Mucosa of stomach (tissue), 1 donor: Measurements from ENCODE around the gene GGT7.
"Not testable (repeated sequence)": the region's sequence is repeated elsewhere in the genome, so short reads cannot be mapped to it uniquely, and the experiment has no call there.

Experiments used
- H3K27me3 ChIP-seq: one replicate; pipeline ENCODE4 v1.7.0; 2013; ENCODE audit warnings: mild to moderate bottlenecking, low read length; ENCODE audit not compliant: control insufficient read depth, insufficient read depth
- H3K36me3 ChIP-seq: one replicate; pipeline ENCODE4 v1.7.0; 2013; ENCODE audit warnings: low read length; ENCODE audit not compliant: control insufficient read depth, insufficient read depth
- H3K4me1 ChIP-seq: one replicate; pipeline ENCODE4 v1.7.0; 2013; ENCODE audit warnings: mild to moderate bottlenecking, low read length; ENCODE audit not compliant: control insufficient read depth, insufficient read depth
- H3K4me3 ChIP-seq: one replicate; pipeline ENCODE4 v1.7.0; 2013; ENCODE audit warnings: low read length
- H3K9ac ChIP-seq: one replicate; pipeline ENCODE4 v1.7.0; 2013; ENCODE audit warnings: mild to moderate bottlenecking, low read length, moderate library complexity
- H3K9me3 ChIP-seq: one replicate; pipeline ENCODE4 v1.7.0; 2013; ENCODE audit warnings: mild to moderate bottlenecking, low read length, moderate library complexity; ENCODE audit not compliant: control insufficient read depth
- donor health status: Pancreatic carcinoma.

Gene GGT7

GRCh38 chr20:34895465-34895864, 22.8 kb upstream of the GGT7 start:
- no peak overlapping the region for H3K4me3 ChIP-seq
- H3K36me3 ChIP-seq = no peaks in the 10 kb centered on the region
- no peak overlapping the region for H3K9ac ChIP-seq
- no peaks in the 10 kb centered on the region for H3K9me3 ChIP-seq
- H3K4me1 ChIP-seq = peaks cover 17% of the 10 kb centered on the region
- no peaks in the 10 kb centered on the region for H3K27me3 ChIP-seq

- Histone ChIP-seq H3K9ac (no peak overlapping the region), H3K36me3 (no peaks in the 10 kb centered on the region), H3K4me1 (peaks cover 24% of the 10 kb centered on the region), H3K4me3 (no peak overlapping the region), H3K9me3 (no peaks in the 10 kb centered on the region), H3K27me3 (no peaks in the 10 kb centered on the region)
These were observed 22.1 kb upstream of the GGT7 start for GRCh38 chr20:34894723-34895122.

- H3K9me3 ChIP-seq = no peaks in the 10 kb centered on the region
- H3K4me1 ChIP-seq = peaks cover 32% of the 10 kb centered on the region
- H3K36me3 ChIP-seq = no peaks in the 10 kb centered on the region
- no peak overlapping the region for H3K9ac ChIP-seq
- no peaks in the 10 kb centered on the region for H3K27me3 ChIP-seq
- no peak overlapping the region for H3K4me3 ChIP-seq
These were observed 20.0 kb upstream of the GGT7 start for GRCh38 chr20:34892671-34893070.

- Histone ChIP-seq H3K36me3 (no peaks in the 10 kb centered on the region), H3K4me1 (peaks cover 32% of the 10 kb centered on the region), H3K27me3 (no peaks in the 10 kb centered on the region), H3K9ac (no peak overlapping the region), H3K9me3 (no peaks in the 10 kb centered on the region), H3K4me3 (no peak overlapping the region)
These were observed 18.8 kb upstream of the GGT7 start for GRCh38 chr20:34891166-34892062.

- H3K4me3 ChIP-seq = no peak overlapping the region
- peaks cover 40% of the 10 kb centered on the region for H3K4me1 ChIP-seq
- H3K36me3 ChIP-seq = no peaks in the 10 kb centered on the region
- no peaks in the 10 kb centered on the region for H3K9me3 ChIP-seq
- no peak overlapping the region for H3K9ac ChIP-seq
- no peaks in the 10 kb centered on the region for H3K27me3 ChIP-seq
These were observed 15.8 kb upstream of the GGT7 start for GRCh38 chr20:34888468-34888867.

- Histone ChIP-seq H3K9ac (no peak overlapping the region), H3K36me3 (no peaks in the 10 kb centered on the region), H3K4me1 (peaks cover 37% of the 10 kb centered on the region), H3K27me3 (no peaks in the 10 kb centered on the region), H3K9me3 (no peaks in the 10 kb centered on the region), H3K4me3 (no peak overlapping the region)
These were observed 14.4 kb upstream of the GGT7 start for GRCh38 chr20:34887023-34887422.

GRCh38 chr20:34886122-34886521, 13.5 kb upstream of the GGT7 start:
- no peaks in the 10 kb centered on the region for H3K9me3 ChIP-seq
- H3K27me3 ChIP-seq = no peaks in the 10 kb centered on the region
- H3K4me3 ChIP-seq = no peak overlapping the region
- peaks cover 31% of the 10 kb centered on the region for H3K4me1 ChIP-seq
- no peaks in the 10 kb centered on the region for H3K36me3 ChIP-seq
- H3K9ac ChIP-seq = no peak overlapping the region

- H3K4me3 ChIP-seq = no peak overlapping the region
- no peaks in the 10 kb centered on the region for H3K36me3 ChIP-seq
- no peaks in the 10 kb centered on the region for H3K9me3 ChIP-seq
- H3K4me1 ChIP-seq = peaks cover 22% of the 10 kb centered on the region
- no peak overlapping the region for H3K9ac ChIP-seq
- no peaks in the 10 kb centered on the region for H3K27me3 ChIP-seq
These were observed 11.6 kb upstream of the GGT7 start for GRCh38 chr20:34884260-34884659.

GRCh38 chr20:34883809-34884208, 11.2 kb upstream of the GGT7 start:
- no peaks in the 10 kb centered on the region for H3K36me3 ChIP-seq
- H3K4me3 ChIP-seq = no peak overlapping the region
- H3K9me3 ChIP-seq = no peaks in the 10 kb centered on the region
- no peaks in the 10 kb centered on the region for H3K27me3 ChIP-seq
- no peak overlapping the region for H3K9ac ChIP-seq
- peaks cover 22% of the 10 kb centered on the region for H3K4me1 ChIP-seq

GRCh38 chr20:34883087-34883688, 10.5 kb upstream of the GGT7 start:
- H3K4me1 ChIP-seq = peaks cover 18% of the 10 kb centered on the region
- no peaks in the 10 kb centered on the region for H3K36me3 ChIP-seq
- no peaks in the 10 kb centered on the region for H3K27me3 ChIP-seq
- no peaks in the 10 kb centered on the region for H3K9me3 ChIP-seq
- no peak overlapping the region for H3K4me3 ChIP-seq
- no peak overlapping the region for H3K9ac ChIP-seq

GRCh38 chr20:34881689-34882088, 9.0 kb upstream of the GGT7 start:
- Histone ChIP-seq H3K27me3 (no peaks in the 10 kb centered on the region), H3K9ac (no peak overlapping the region), H3K4me3 (no peak overlapping the region), H3K9me3 (no peaks in the 10 kb centered on the region), H3K36me3 (no peaks in the 10 kb centered on the region), H3K4me1 (peaks cover 23% of the 10 kb centered on the region)

GRCh38 chr20:34880971-34881370, 8.3 kb upstream of the GGT7 start:
- H3K9ac ChIP-seq, H3K9me3 ChIP-seq, H3K27me3 ChIP-seq, H3K4me3 ChIP-seq, H3K36me3 ChIP-seq: not testable (repeated sequence)
- H3K4me1 ChIP-seq = peaks cover 19% of the 10 kb centered on the region
